ENCODE measurements around the gene EI24.
A peak's percentile ranks its signal among the peaks of the same experiment; 100 is the strongest.

The EI24 gene

DNA sequence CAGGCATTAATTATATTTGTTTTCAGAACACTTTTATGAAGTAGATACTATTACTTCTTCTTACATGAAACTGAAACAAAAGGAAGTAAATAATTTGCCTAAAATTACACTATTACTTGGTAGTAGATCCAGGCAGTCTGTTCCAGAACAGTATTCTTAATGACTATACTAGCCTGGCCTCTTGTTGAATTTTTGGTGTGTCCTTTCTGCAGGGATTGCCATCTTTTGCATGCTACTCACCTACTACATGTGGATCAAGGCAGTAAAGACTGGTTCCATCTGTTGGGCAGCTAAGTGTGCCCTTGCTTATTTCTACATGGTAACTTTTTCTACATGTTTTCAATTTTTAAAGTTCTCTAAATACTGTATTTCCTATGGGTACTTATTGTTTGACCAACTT, 36.1 kb downstream of the EI24 start:
- H3K4me3 ChIP-seq (replicated peaks in 1 of 2; ENCODE audit: low read depth in 2 of 2, low read length in 2 of 2), result no peak overlapping the region
- no peak for DNase-seq (ENCODE audit: low read depth in 2 of 2)
- TF ChIP-seq, protein P1, sequence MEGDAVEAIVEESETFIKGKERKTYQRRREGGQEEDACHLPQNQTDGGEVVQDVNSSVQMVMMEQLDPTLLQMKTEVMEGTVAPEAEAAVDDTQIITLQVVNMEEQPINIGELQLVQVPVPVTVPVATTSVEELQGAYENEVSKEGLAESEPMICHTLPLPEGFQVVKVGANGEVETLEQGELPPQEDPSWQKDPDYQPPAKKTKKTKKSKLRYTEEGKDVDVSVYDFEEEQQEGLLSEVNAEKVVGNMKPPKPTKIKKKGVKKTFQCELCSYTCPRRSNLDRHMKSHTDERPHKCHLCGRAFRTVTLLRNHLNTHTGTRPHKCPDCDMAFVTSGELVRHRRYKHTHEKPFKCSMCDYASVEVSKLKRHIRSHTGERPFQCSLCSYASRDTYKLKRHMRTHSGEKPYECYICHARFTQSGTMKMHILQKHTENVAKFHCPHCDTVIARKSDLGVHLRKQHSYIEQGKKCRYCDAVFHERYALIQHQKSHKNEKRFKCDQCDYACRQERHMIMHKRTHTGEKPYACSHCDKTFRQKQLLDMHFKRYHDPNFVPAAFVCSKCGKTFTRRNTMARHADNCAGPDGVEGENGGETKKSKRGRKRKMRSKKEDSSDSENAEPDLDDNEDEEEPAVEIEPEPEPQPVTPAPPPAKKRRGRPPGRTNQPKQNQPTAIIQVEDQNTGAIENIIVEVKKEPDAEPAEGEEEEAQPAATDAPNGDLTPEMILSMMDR (IDR thresholded peaks at IDR 0.05; ENCODE audit: low read depth, low read length), result no peak

- no peak for DNase-seq (ENCODE audit: low read depth in 2 of 2)
- TF ChIP-seq, protein P1 (IDR thresholded peaks at IDR 0.05; ENCODE audit: low read depth, low read length), result no peak
- H3K4me3 ChIP-seq (replicated peaks in 1 of 2; ENCODE audit: low read depth in 2 of 2, low read length in 2 of 2), result no peak overlapping the region
Measured at GRCh38 chr11:125609545-125609944, 40.3 kb downstream of the EI24 start.

DNA sequence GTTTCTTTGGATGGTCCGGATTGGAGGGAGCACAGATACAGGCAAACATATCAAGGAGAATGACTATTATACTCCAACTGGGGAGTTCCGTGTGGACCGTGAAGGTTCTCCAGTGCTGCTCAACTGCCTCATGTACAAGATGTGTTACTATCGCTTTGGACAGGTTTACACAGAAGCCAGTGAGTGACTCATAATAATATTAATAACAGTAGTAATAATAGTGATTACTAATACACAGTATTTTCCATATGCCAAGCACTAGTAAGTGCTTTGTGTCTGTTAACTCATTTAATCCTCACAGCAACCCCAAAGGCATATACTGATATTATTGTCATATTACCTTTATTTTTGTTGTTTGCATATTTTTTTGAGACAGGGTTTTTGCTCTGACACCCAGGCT, 49.1 kb downstream of the EI24 start:
- TF ChIP-seq, protein P1 (IDR thresholded peaks at IDR 0.05; ENCODE audit: low read depth, low read length), result no peak
- no peak for DNase-seq (ENCODE audit: low read depth in 2 of 2)
- H3K4me3 ChIP-seq (replicated peaks in 1 of 2; ENCODE audit: low read depth in 2 of 2, low read length in 2 of 2), result no peak overlapping the region

GRCh38 chr11:125621995-125622394, 52.7 kb downstream of the EI24 start:
- DNase-seq (ENCODE audit: low read depth in 2 of 2), result peak; percentile 50 to 55
- H3K4me3 ChIP-seq (replicated peaks in 1 of 2; ENCODE audit: low read depth in 2 of 2, low read length in 2 of 2), result no peak overlapping the region
- TF ChIP-seq, protein P1 (IDR thresholded peaks at IDR 0.05; ENCODE audit: low read depth, low read length), result no peak

DNA sequence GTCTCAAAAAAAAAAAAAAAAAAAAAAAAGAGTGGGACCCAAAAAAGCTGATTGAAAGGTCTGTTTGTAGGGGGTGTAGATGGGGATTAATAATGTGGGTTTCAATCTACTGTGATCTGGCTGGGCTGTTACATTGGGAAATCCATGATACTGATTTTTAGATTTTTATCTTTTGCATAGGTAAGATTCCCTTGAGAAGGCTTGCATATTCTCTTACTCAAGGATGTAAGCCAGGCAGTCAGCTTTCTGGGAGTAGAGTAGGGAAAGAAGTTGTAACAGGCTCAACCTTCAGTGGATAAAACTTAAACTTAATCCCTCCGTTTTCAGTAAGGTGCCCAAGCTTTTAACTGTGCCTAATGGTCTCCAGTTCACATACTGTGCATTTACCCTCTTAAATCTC, 53.8 kb downstream of the EI24 start:
- no peak overlapping the region for H3K4me3 ChIP-seq (replicated peaks in 1 of 2; ENCODE audit: low read depth in 2 of 2, low read length in 2 of 2)
- no peak for DNase-seq (ENCODE audit: low read depth in 2 of 2)
- TF ChIP-seq, protein P1 (IDR thresholded peaks at IDR 0.05; ENCODE audit: low read depth, low read length), result no peak

- TF ChIP-seq, protein P1 (IDR thresholded peaks at IDR 0.05; ENCODE audit: low read depth, low read length), result no peak
- no peak for DNase-seq (ENCODE audit: low read depth in 2 of 2)
- peak within 1 kb of the TSS; percentile 76 to 84 for H3K4me3 ChIP-seq (replicated peaks in 1 of 2; ENCODE audit: low read depth in 2 of 2, low read length in 2 of 2)
Measured at GRCh38 chr11:125624756-125625213, 55.5 kb downstream of the EI24 start, which contains the start of gene CHEK1. CHEK1 (plus strand) TSS chr11:125625163; CDS start chr11:125626769, 1,606 bp downstream.

- no peak for DNase-seq (ENCODE audit: low read depth in 2 of 2)
- TF ChIP-seq, protein P1 (IDR thresholded peaks at IDR 0.05; ENCODE audit: low read depth, low read length), result no peak
- peak overlapping the region; percentile 76 to 84 for H3K4me3 ChIP-seq (replicated peaks in 1 of 2; ENCODE audit: low read depth in 2 of 2, low read length in 2 of 2)
Measured at GRCh38 chr11:125625225-125625629, 56.0 kb downstream of the EI24 start.

Measured in cardiac fibroblast (primary cell).